Myocyte (in vitro differentiated cells): ENCODE data around the gene PTPRM. TPM values are rescaled to one million over a fixed set of nuclear protein-coding genes. Genes with fewer than 3 reads are reported as not detected.
A peak's percentile ranks its signal among the peaks of the same experiment; 100 is the strongest.

Experiments used
- DNase-seq: peaks from one replicate; pipeline ENCODE4 v3.0.0-alpha.2; 2012; ENCODE audit warnings: low read depth
- total RNA-seq: library from RNA; depleted of rRNA; stranded (reverse); fragments of >200 nt; gene quantifications from 2 replicates; pipeline ENCODE4 v1.2.3, GENCODE V29; 2014

The PTPRM gene
- total RNA-seq, 1 donor from 2014 or later: 26.9 TPM

GRCh38 chr18:8153887-8154583 lies 586.9 kb downstream of the PTPRM start:
- DNase-seq: peak; percentile 67

- no peak for DNase-seq
Observed at GRCh38 chr18:8162802-8163201, 595.7 kb downstream of the PTPRM start.

GRCh38 chr18:8163286-8163959 lies 596.3 kb downstream of the PTPRM start:
- DNase-seq: no peak

GRCh38 chr18:8165095-8165494 lies 598.0 kb downstream of the PTPRM start:
- no peak for DNase-seq

GRCh38 chr18:8167026-8167425 lies 599.9 kb downstream of the PTPRM start:
- no peak for DNase-seq

GRCh38 chr18:8167673-8168072 lies 600.6 kb downstream of the PTPRM start:
- DNase-seq: no peak

GRCh38 chr18:8169722-8170121 lies 602.6 kb downstream of the PTPRM start:
- no peak for DNase-seq

- DNase-seq: no peak
Observed at GRCh38 chr18:8174771-8175170, 607.7 kb downstream of the PTPRM start.

- DNase-seq: no peak
Observed at GRCh38 chr18:8175501-8176061, 608.5 kb downstream of the PTPRM start.

- DNase-seq: no peak
Observed at GRCh38 chr18:8176109-8176508, 609.0 kb downstream of the PTPRM start.

- peak; percentile 7 for DNase-seq
Observed at GRCh38 chr18:8176554-8176953, 609.4 kb downstream of the PTPRM start.

- peak; percentile 30 for DNase-seq
Observed at GRCh38 chr18:8177330-8178016, 610.4 kb downstream of the PTPRM start.

GRCh38 chr18:8186413-8186812 lies 619.3 kb downstream of the PTPRM start:
- no peak for DNase-seq

GRCh38 chr18:8188184-8188583 lies 621.1 kb downstream of the PTPRM start:
- peak; percentile 79 for DNase-seq

GRCh38 chr18:8190980-8191379 lies 623.9 kb downstream of the PTPRM start:
- no peak for DNase-seq

GRCh38 chr18:8194431-8194830 lies 627.3 kb downstream of the PTPRM start:
- no peak for DNase-seq

GRCh38 chr18:8196238-8196637 lies 629.1 kb downstream of the PTPRM start:
- no peak for DNase-seq

- no peak for DNase-seq
Observed at GRCh38 chr18:8197499-8197898, 630.4 kb downstream of the PTPRM start.

GRCh38 chr18:8207996-8208395 lies 640.9 kb downstream of the PTPRM start:
- no peak for DNase-seq

GRCh38 chr18:8208716-8209115 lies 641.6 kb downstream of the PTPRM start:
- DNase-seq: no peak

- peak; percentile 35 for DNase-seq
Observed at GRCh38 chr18:8212896-8213780, 646.0 kb downstream of the PTPRM start.
